Neural progenitor cell (in vitro differentiated cells): ENCODE measurements around the gene HOXC9. TPM values are rescaled to one million over a fixed set of nuclear protein-coding genes. Genes with fewer than 3 reads are reported as not detected.

ENCODE experiments used
- DNase-seq: peaks from one replicate; pipeline ENCODE4 v3.0.0-alpha.2; 2016; ENCODE audit warnings: low spot score
- H2AFZ ChIP-seq: fragments of 200-600 bp; sonication (generic); replicated peaks from 2 replicates; pipeline ENCODE4 v1.6.1; 2016; ENCODE audit warnings: antibody characterized with exemption
- H3F3A ChIP-seq: fragments of 200-600 bp; sonication (generic); 2 replicates; pipeline ENCODE4 v1.6.1; 2016; ENCODE audit warnings: antibody characterized with exemption, low read depth
- H3K27ac ChIP-seq: fragments of 200-600 bp; sonication (generic); 2 replicates; pipeline ENCODE4 v1.5.1; 2016; ENCODE audit warnings: mild to moderate bottlenecking
- H3K27me3 ChIP-seq: fragments of 200-600 bp; sonication (generic); 2 replicates; pipeline ENCODE4 v1.6.1; 2016; ENCODE audit warnings: mild to moderate bottlenecking, moderate library complexity
- H3K36me3 ChIP-seq: fragments of 200-600 bp; sonication (generic); 2 replicates; pipeline ENCODE4 v1.5.1; 2016
- H3K4me1 ChIP-seq: fragments of 200-600 bp; sonication (generic); 2 replicates; pipeline ENCODE4 v1.6.1; 2016; ENCODE audit warnings: mixed run types
- H3K4me2 ChIP-seq: fragments of 200-600 bp; sonication (generic); 2 replicates; pipeline ENCODE4 v1.6.1; 2016
- H3K4me3 ChIP-seq: fragments of 200-600 bp; sonication (generic); 2 replicates; pipeline ENCODE4 v1.5.1; 2016
- H3K79me2 ChIP-seq: fragments of 200-600 bp; sonication (generic); 2 replicates; pipeline ENCODE4 v1.6.1; 2016; ENCODE audit warnings: low read depth
- H3K9ac ChIP-seq: fragments of 200-600 bp; sonication (generic); 2 replicates; pipeline ENCODE4 v1.6.1; 2016
- H3K9me3 ChIP-seq: fragments of 200-600 bp; sonication (generic); 2 replicates; pipeline ENCODE4 v1.5.1; 2016; ENCODE audit warnings: low read depth
- H4K20me1 ChIP-seq: fragments of 200-600 bp; sonication (generic); 2 replicates; pipeline ENCODE4 v1.6.1; 2016; ENCODE audit warnings: low read depth
- H3K27ac Mint-ChIP-seq: 3 replicates; pipeline ENCODE4 v1.8.0; 2021; ENCODE audit warnings: mixed read lengths
- H3K27me3 Mint-ChIP-seq: 2 replicates; pipeline ENCODE4 v1.8.0; 2022; ENCODE audit warnings: low read depth, mild to moderate bottlenecking, inconsistent platforms, moderate library complexity, mixed read lengths; ENCODE audit not compliant: insufficient read depth
- H3K36me3 Mint-ChIP-seq: 3 replicates; pipeline ENCODE4 v1.8.0; 2021; ENCODE audit warnings: mixed read lengths
- H3K4me1 Mint-ChIP-seq: 3 replicates; pipeline ENCODE4 v1.8.0; 2021; ENCODE audit warnings: mixed read lengths
- H3K4me3 Mint-ChIP-seq: 3 replicates; pipeline ENCODE4 v1.8.0; 2021; ENCODE audit warnings: mild to moderate bottlenecking, moderate library complexity, mixed read lengths
- H3K9me3 Mint-ChIP-seq: 3 replicates; pipeline ENCODE4 v1.8.0; 2020; ENCODE audit warnings: mixed read lengths
- EZH2 ChIP-seq: fragments of 200-600 bp; sonication (generic); IDR thresholded peaks from 2 replicates; pipeline ENCODE4 v1.6.1; 2017; ENCODE audit warnings: antibody characterized with exemption, mild to moderate bottlenecking, moderate library complexity
- EZH2phosphoT487 ChIP-seq: fragments of 200-600 bp; sonication (generic); IDR thresholded peaks from 2 replicates; pipeline ENCODE4 v1.6.1; 2017; ENCODE audit warnings: antibody characterized with exemption
- total RNA-seq: library from RNA; depleted of rRNA; stranded (reverse); fragments of >200 nt; gene quantifications from 2 replicates; pipeline ENCODE4 v1.2.3, GENCODE V29; 2015; ENCODE audit warnings: low replicate concordance
- TF ChIP-seq, protein P1 (sequence below): fragments of 200-600 bp; sonication (generic); IDR thresholded peaks from 2 replicates; pipeline ENCODE4 v1.5.1; 2017; ENCODE audit warnings: antibody characterized with exemption, mild to moderate bottlenecking

The HOXC9 gene
- total RNA-seq, 1 donor from 2014 or later, result not detected

DNA sequence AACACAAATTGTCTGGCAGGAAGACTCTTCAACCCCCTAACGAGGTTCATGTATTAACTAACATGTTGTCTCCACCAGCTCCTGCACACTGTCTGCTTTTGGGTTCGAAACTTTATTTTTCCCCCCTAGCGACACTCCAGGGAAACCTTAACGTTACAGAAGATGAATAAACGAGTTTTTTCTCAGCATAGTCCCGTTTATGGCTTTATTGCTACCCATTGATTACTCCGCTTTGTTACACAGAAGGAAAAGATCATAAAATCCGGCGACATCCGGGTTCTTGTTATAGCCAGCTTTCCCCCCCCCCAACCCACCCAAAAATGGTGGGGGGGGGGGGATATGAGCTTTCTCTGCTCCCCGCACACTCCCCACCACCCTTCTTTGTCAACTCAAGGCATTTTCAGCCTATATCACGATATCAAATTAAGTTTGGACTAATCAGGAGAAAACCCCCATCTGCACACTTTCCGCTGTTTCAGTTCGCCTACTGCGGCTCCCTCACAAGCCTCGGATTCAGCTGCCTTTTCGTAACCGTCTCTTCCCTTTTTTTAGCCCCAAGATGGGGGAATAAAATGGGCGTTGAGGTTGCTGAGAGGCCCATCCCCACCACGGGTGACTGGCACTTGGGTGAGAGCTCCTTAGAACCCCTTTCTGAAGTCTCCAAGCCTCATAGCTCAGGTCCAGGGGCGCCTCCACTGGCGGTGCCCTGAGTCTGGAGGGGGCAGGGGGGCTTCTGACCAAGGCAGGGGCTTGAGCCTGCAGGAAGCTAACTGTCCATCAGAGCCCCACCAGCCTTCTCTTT is 26.9 kb downstream of the HOXC9 start:
- no peaks in the 10 kb centered on the region for H3K36me3 Mint-ChIP-seq
- peaks cover 100% of the 10 kb centered on the region for H3K27me3 ChIP-seq
- H3K4me3 Mint-ChIP-seq, result no peak overlapping the region
- no peaks in the 10 kb centered on the region for H3K9me3 ChIP-seq
- H3K36me3 ChIP-seq, result no peaks in the 10 kb centered on the region
- DNase-seq, result no peak
- H3K9me3 Mint-ChIP-seq, result peaks cover 3% of the 10 kb centered on the region
- H3K27me3 Mint-ChIP-seq, result peaks cover 92% of the 10 kb centered on the region
- no peaks in the 10 kb centered on the region for H3K4me1 ChIP-seq
- peaks cover 93% of the 10 kb centered on the region for H4K20me1 ChIP-seq
- H3K4me3 ChIP-seq, result no peak overlapping the region
- H2AFZ ChIP-seq, result no peak overlapping the region
- H3F3A ChIP-seq, result no peaks in the 10 kb centered on the region
- TF ChIP-seq EZH2phosphoT487 (peak; percentile 82), EZH2 (peak; percentile 89)
- TF ChIP-seq, protein P1, sequence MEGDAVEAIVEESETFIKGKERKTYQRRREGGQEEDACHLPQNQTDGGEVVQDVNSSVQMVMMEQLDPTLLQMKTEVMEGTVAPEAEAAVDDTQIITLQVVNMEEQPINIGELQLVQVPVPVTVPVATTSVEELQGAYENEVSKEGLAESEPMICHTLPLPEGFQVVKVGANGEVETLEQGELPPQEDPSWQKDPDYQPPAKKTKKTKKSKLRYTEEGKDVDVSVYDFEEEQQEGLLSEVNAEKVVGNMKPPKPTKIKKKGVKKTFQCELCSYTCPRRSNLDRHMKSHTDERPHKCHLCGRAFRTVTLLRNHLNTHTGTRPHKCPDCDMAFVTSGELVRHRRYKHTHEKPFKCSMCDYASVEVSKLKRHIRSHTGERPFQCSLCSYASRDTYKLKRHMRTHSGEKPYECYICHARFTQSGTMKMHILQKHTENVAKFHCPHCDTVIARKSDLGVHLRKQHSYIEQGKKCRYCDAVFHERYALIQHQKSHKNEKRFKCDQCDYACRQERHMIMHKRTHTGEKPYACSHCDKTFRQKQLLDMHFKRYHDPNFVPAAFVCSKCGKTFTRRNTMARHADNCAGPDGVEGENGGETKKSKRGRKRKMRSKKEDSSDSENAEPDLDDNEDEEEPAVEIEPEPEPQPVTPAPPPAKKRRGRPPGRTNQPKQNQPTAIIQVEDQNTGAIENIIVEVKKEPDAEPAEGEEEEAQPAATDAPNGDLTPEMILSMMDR, result no peak
- no peak overlapping the region for H3K9ac ChIP-seq
- H3K79me2 ChIP-seq, result no peaks in the 10 kb centered on the region
- H3K4me1 Mint-ChIP-seq, result no peaks in the 10 kb centered on the region
- H3K4me2 ChIP-seq, result no peak overlapping the region
- no peak overlapping the region for H3K27ac Mint-ChIP-seq
- no peak overlapping the region for H3K27ac ChIP-seq

DNA sequence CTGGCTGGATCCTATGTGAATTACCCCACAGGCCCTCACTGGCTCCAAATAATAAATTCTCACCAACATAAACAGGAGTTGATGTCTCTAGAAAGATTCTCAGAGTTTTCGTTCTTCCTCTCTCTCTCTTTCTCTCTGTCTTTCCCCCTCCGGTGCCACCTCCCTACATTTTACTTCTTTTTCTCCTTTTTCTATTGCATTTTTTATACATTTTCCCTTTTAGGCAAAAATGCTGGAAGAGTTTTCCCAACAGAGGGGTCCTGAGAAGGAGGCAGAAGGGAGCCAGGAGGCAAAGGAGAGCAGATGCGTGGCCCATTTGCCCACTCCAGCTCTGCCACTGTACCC is 27.5 kb downstream of the HOXC9 start:
- H2AFZ ChIP-seq, result no peak overlapping the region
- no peaks in the 10 kb centered on the region for H3F3A ChIP-seq
- peaks cover 5% of the 10 kb centered on the region for H3K9me3 Mint-ChIP-seq
- no peak overlapping the region for H3K4me3 Mint-ChIP-seq
- H4K20me1 ChIP-seq, result peaks cover 93% of the 10 kb centered on the region
- no peaks in the 10 kb centered on the region for H3K36me3 Mint-ChIP-seq
- no peak overlapping the region for H3K27ac Mint-ChIP-seq
- H3K36me3 ChIP-seq, result no peaks in the 10 kb centered on the region
- DNase-seq, result no peak
- H3K4me1 Mint-ChIP-seq, result no peaks in the 10 kb centered on the region
- TF ChIP-seq, protein P1, result no peak
- peak; percentile 9 for TF ChIP-seq EZH2
- peak; percentile 30 for TF ChIP-seq EZH2phosphoT487
- H3K27ac ChIP-seq, result no peak overlapping the region
- H3K9ac ChIP-seq, result no peak overlapping the region
- H3K27me3 Mint-ChIP-seq, result peaks cover 92% of the 10 kb centered on the region
- H3K27me3 ChIP-seq, result peaks cover 100% of the 10 kb centered on the region
- H3K79me2 ChIP-seq, result no peaks in the 10 kb centered on the region
- H3K4me1 ChIP-seq, result no peaks in the 10 kb centered on the region
- no peak overlapping the region for H3K4me3 ChIP-seq
- H3K9me3 ChIP-seq, result no peaks in the 10 kb centered on the region
- no peak overlapping the region for H3K4me2 ChIP-seq

DNA sequence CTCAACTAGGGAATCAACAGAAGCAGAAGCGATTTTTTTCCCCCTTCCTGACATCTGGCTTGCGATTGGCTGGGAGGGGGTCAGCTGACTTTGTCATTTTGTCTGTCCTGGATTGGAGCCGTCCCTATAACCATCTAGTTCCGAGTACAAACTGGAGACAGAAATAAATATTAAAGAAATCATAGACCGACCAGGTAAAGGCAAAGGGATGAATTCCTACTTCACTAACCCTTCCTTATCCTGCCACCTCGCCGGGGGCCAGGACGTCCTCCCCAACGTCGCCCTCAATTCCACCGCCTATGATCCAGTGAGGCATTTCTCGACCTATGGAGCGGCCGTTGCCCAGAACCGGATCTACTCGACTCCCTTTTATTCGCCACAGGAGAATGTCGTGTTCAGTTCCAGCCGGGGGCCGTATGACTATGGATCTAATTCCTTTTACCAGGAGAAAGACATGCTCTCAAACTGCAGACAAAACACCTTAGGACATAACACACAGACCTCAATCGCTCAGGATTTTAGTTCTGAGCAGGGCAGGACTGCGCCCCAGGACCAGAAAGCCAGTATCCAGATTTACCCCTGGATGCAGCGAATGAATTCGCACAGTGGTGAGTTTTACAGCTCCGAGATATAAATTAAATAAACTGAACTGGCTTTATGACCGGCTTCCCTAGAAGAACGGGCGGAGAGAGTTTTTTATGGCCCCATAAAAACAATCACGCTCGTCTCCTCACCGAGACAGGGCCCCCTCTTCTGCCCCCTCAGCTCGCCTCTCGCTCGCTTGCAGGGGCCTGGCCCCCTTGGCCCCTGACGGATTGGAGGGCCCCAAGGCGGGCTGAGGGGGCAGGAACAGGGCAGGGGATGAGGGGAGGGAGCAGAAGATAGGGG is 28.6 kb downstream of the HOXC9 start, which contains the start of gene HOXC6:
Gene HOXC6, plus strand, starts transcription at position 127 of the 888 bp plus-strand sequence. Its CDS starts 82 bp downstream, at position 209.
- Histone ChIP-seq H3K9me3 (no peaks in the 10 kb centered on the region), H3K27ac (no peak within 1 kb of the TSS), H3K79me2 (no peaks in the 10 kb centered on the region), H3K4me2 (no peak within 1 kb of the TSS), H3K36me3 (no peaks in the 10 kb centered on the region), H3K9ac (no peak within 1 kb of the TSS), H3K4me1 (no peaks in the 10 kb centered on the region), H3K27me3 (peaks cover 100% of the 10 kb centered on the region), H2AFZ (no peak within 1 kb of the TSS), H3F3A (no peaks in the 10 kb centered on the region), H4K20me1 (peaks cover 92% of the 10 kb centered on the region), H3K4me3 (no peak within 1 kb of the TSS)
- Mint-ChIP-seq H3K36me3 (no peaks in the 10 kb centered on the region), H3K4me3 (no peak within 1 kb of the TSS), H3K4me1 (no peaks in the 10 kb centered on the region), H3K27ac (no peak within 1 kb of the TSS), H3K9me3 (peaks cover 9% of the 10 kb centered on the region), H3K27me3 (peaks cover 91% of the 10 kb centered on the region)
- no peak for DNase-seq
- TF ChIP-seq EZH2 (peak; percentile 88), EZH2phosphoT487 (peak; percentile 69)
- TF ChIP-seq, protein P1, result no peak
